Activated CD4-positive, alpha-beta T cell treated with anti-CD3 and anti-CD28 coated beads for 48 hours (primary cell): ENCODE measurements around the gene CAMTA1.
"Not testable (repeated sequence)": the region's sequence is repeated elsewhere in the genome, so short reads cannot be mapped to it uniquely, and the experiment has no call there.

Source experiments
- DNase-seq: peaks from one replicate; pipeline ENCODE4 v3.0.0-alpha.2; 2020

The CAMTA1 gene

DNA sequence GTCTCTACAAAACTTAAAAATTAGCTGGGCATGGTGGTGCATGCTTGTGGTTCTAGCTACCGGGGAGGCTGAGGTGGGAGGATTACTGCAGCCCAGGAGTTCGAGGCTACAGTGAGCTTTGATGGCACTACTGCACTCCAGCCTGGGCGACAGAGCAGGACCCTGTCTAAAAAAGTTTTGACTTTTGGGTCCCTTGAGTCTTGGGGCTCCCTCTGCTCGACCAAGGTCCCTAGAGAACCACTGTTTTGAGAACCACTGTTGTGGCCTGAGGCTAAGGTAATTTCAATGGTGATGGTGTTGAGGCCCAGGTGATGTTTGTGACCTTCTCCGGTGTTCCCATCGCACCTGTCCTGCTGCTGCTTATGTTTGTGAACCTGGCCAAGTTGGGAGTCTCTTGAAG is 3.1 kb upstream of the CAMTA1 start:
- no peak for DNase-seq

- DNase-seq: no peak
These were observed 2.0 kb upstream of the CAMTA1 start for GRCh38 chr1:6783221-6783620.

GRCh38 chr1:6783936-6784559 is 1.2 kb upstream of the CAMTA1 start:
- no peak for DNase-seq

DNA sequence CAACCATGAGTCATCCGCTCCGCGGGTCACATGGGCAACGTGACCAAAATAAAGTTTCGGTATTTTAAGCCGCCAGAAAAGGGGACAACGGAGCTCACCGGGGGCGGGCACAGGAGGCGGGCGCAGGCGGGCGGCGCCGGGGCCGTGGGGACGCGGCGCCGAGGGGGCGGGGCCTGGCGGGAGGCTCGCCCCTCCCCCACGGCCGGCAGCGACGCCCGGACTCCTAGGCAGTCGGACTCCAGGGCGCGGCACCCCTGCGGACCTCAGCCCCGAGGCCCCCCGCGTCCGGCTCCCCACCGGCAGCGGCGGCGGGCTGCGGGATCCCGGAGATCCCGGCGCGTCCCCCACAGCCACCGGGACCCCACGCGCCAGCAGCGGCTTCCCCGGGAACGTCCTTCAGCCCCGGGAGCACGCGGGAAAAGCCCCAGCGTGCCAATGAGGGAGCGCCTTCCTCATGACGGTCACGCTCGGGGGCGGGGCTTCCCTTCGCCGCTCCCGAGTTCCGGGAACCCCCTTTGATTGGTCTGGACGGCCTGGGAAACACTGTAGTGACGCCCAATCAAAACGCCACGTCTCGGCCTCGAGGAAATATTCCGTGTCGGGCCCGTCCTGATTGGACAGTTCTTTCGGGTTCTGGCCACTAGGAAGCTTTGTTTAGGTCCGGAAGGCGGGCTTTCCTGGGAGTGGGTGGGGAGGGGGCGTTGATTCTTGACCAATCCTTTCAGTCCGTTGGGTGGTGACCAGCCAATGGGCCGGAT is 515 bp upstream of the CAMTA1 start:
- peak; percentile 100 for DNase-seq

DNA sequence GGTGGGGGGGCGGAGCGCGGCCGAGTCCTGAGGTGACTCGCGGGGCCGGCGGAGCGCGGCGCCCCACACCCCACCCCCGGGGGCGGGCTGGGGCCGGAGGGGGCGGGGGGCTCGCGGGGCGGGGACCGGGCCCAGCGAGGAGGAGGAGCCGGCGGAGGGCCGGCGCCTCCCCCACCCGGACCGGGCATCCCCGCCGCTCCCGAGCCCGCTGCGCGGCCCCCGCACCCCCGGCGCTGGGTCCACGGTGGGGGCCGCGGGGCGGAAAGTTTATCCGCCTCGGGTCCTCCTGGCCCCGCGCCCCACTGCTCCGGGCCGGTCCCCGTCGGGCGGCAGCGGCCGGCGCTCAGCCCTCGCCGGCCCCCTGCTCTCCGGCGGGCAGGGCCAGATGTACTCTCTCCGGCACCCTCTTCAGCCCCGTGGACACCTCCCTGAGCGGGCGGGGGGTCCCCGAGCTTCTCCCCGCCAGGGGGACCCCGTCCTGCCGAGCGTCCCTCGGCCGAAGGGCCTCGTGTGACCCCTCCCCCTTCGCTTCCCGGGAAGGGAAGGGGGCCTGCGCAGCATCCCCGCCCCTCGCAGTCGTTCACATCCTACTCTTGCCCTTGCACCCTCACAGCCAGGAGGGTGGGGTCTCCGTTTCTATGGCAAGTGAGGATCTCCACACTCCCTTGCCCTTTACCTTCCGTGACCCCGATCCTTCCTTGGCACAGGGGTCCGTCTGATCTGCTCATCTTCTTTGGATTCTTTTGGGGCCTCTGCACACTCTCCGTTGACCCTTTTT is 663 bp downstream of the CAMTA1 start:
- peak; percentile 40 for DNase-seq

- DNase-seq: no peak
These were observed 3.7 kb downstream of the CAMTA1 start for GRCh38 chr1:6788946-6789345.

DNA sequence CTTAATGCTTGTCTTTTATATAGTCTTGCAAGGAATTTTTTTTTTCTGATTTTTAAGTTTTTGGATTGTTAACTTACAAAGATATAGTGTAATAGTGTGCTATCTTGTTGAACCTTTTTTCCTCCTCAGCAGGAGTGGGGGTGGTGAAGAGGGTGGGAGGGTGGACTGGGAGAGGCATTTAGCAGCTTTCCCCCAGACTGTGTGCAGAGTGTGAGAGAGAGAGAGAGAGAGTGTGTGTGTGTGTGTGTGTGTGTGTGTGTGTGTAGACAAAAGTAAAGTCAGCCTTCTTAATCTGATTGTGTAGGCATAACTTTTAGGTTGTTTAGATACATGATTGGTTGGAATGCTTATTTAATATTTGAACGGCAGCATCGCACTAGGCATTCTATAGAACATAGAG is 4.9 kb downstream of the CAMTA1 start:
- DNase-seq: no peak

DNA sequence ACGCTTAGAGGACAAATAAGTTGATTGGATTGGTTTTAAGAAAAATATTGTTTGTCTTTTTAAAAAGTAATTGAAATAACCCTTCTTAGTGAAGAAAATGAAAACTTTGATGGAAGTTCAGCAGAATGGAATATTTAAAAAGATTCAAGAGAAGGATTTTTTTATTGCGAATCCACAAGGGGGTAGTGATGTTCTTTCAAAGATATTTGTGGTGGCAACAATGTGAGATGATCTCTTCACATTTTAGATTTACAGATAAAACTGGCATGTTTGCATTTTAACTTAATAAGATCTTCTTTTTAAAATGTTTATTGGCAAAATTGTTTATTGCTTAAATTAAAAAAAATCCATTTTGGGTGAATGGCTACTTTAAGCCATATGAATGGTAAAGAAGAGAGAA is 8.9 kb downstream of the CAMTA1 start:
- DNase-seq: no peak

DNA sequence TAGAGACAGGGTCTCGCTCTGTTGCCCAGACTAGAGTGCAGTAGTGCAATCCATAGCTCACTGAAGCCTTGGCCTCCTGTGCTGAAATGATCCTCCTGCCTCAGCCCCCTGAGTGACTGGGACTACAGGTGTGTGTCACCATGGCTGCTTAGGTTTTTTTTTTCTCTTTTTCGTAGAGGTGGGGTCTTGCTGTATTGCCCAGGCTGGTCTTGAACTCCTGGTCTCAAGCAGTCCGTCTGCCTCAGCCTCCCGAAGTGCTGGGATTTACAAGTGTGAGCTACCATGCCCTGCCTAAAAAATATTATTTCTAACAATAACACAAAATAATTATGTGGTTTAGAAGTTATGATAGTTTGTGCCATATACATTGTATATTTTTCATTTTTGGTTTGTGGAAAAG is 9.9 kb downstream of the CAMTA1 start:
- DNase-seq: no peak

- no peak for DNase-seq
These were observed 10.4 kb downstream of the CAMTA1 start for GRCh38 chr1:6795661-6796060.

- DNase-seq: no peak
These were observed 10.8 kb downstream of the CAMTA1 start for GRCh38 chr1:6796095-6796494.

DNA sequence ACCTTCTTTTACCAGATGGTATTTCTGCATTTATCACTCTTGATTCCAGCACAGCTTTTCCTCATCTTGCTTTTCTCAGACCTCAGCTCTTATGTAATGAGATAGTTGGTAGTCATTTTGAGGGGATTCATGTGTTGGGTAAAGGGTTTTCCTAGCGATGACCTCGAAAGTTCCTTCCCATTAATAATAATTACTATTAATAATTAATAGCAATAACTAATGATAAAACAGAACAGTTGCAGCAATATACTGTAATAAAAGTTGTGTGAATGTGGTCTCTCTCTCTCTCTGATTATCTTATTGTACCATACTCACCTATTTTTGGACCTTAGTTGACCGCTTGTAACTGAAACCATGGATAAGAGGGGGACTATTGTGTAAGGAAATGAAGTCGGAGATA is 14.2 kb downstream of the CAMTA1 start:
- DNase-seq: no peak

- no peak for DNase-seq
These were observed 15.5 kb downstream of the CAMTA1 start for GRCh38 chr1:6800745-6801144.

GRCh38 chr1:6801199-6801598 is 15.9 kb downstream of the CAMTA1 start:
- DNase-seq: no peak

GRCh38 chr1:6801966-6802365 is 16.7 kb downstream of the CAMTA1 start:
- DNase-seq: no peak

DNA sequence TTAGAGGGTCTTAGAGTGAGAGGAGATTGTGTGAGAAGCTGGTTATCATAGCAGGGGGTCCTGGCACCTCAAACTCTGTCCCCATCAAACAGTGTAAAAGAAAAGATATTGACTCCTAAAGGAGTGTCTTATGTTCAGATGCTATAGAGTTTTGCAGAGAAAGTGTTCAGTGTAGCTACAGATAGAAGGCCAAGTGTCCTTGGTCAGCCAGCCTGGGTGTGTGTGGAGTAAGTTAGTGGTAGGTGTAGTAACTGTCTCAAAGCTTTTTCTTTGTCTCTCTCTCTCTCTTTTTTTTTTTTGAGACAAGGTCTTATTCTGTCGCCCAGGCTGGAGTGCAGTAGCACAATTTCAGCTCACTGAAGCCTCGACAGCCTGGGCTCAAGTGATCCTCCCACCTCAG is 17.2 kb downstream of the CAMTA1 start:
- no peak for DNase-seq

DNA sequence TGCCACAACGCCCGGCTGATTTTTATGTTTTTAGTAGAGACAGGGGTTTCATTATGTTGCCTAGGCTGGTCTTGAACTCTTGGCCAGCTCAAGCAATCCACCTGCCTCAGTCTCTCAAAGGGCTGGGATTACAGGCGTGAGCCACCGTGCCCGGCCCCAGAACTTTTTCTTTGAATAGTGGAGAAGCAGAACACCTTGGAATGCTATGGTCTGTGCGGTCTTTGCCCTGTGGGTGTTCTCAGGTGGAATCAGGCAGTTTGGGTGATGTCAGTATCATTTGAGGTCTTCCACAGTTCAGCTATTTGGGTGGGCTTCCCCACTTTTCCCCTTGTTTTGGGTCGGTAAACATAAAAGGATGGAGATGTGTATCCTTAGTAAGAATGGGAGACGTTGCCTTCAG is 17.6 kb downstream of the CAMTA1 start:
- DNase-seq: no peak

- no peak for DNase-seq
These were observed 18.1 kb downstream of the CAMTA1 start for GRCh38 chr1:6803357-6803756.

GRCh38 chr1:6805004-6805416 is 19.8 kb downstream of the CAMTA1 start:
- no peak for DNase-seq

GRCh38 chr1:6807782-6808181 is 22.5 kb downstream of the CAMTA1 start:
- no peak for DNase-seq

GRCh38 chr1:6809461-6809860 is 24.2 kb downstream of the CAMTA1 start:
- DNase-seq: no peak

DNA sequence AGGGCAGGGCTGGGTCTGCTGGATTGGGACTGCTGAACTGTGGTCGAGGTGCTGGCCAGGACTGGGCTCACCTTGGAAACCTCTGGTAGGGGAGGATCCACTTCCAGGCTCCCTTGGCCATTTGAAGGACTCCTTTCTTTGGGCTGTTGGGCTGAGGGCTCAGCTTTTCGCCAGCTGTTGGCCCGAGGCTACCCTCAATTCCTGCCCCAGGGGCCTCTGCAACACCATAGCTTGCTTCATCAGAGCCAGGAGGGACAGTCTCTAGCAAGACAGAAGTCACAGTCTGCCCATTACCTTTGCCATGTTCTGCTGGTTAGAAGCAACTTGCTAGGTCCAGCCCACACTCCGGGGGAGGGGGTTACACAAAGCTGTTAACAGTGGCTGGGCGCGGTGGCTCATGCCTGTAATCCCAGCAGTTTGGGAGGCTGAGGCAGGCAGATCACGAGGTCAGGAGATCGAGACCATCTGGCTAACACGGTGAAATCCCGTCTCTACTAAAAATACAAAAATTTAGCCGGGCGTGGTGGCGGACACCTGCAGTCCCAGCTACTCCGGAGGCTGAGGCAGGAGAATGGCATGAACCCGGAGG is 25.0 kb downstream of the CAMTA1 start:
- not testable (repeated sequence) for DNase-seq

DNA sequence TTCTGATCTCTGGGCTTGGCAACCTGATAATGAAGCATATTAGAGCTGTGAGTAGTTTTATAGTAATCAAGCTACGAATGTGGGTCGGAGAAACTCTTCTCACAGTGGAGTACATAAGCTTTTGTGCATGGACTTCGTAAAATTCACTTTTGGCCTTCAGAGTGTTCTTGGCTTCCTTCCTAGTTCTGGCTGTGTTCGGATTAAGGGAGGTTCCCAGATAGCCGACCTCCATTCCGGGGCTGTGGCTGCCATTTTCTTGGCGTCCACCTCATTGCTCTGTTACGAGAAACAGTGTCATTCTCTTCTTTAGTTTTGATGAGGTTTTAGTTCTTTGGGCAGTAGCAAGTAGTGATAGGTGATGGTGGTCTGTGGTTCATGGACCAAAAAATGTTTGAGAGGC is 26.3 kb downstream of the CAMTA1 start:
- no peak for DNase-seq

DNA sequence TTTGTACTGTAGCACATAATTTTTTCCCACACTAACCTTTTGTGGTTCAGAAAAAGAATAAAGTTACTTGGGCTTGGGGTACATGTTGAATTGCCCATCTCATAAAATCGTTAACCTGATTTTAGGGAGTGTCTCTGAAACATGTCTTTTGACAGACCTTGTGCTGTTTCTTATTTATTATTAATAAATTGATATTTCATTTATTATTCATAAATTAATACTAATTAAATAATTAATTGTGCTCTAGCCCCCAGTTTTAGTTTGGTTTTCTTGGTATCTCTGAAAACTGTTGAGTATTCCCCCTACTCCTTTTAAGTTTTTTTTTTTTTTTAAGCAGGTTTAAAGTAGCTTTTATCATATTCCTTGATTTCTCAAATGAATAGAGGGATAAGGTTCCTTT is 27.9 kb downstream of the CAMTA1 start:
- DNase-seq: no peak
